Measurements from ENCODE around the gene STK32A.

GRCh38 chr5:147382776-147383175 is 147.9 kb downstream of the STK32A start:
- TF ChIP-seq CTCF (IDR thresholded peaks at IDR 0.05) (no peak), POLR2A (IDR thresholded peaks at IDR 0.05) (no peak)

All from thyroid gland (tissue), 4 donors.